Mucosa of descending colon (tissue), 3 donors: ENCODE data around the gene TNRC18. TPM values are rescaled to one million over a fixed set of nuclear protein-coding genes. Genes with fewer than 3 reads are reported as not detected.
"Not testable (repeated sequence)": the region's sequence is repeated elsewhere in the genome, so short reads cannot be mapped to it uniquely, and the experiment has no call there.

Experiments used
- ATAC-seq: fragments of 200-7000 bp; cut with Tn5 transposase; one replicate; pipeline ENCODE4 v1.9.1; 2020; ENCODE audit warnings: mild to moderate bottlenecking, moderate library complexity
- DNase-seq, 3 donors: peaks; one replicate each; pipeline ENCODE4 v3.0.0-alpha.2; 2020
- H3K36me3 ChIP-seq: fragments of 200-600 bp; one replicate; pipeline ENCODE4 v1.8.0; 2021; ENCODE audit warnings: low read depth, mild to moderate bottlenecking
- H3K4me1 ChIP-seq: fragments of 200-600 bp; one replicate; pipeline ENCODE4 v1.8.0; 2021; ENCODE audit warnings: low read depth, mild to moderate bottlenecking
- H3K4me3 ChIP-seq: fragments of 200-600 bp; one replicate; pipeline ENCODE4 v1.8.0; 2021; ENCODE audit warnings: mild to moderate bottlenecking
- H3K9me3 ChIP-seq: fragments of 200-600 bp; one replicate; pipeline ENCODE4 v1.8.0; 2021; ENCODE audit warnings: mild to moderate bottlenecking
- CTCF ChIP-seq: fragments of 200-600 bp; IDR thresholded peaks from one replicate; pipeline ENCODE4 v1.8.0; 2022; ENCODE audit warnings: antibody characterized with exemption, mild to moderate bottlenecking
- intact Hi-C, 2 donors: fragments of 100-400 bp; cut with DNase I in 1 of 2; cut with micrococcal nuclease in 1 of 2; formaldehyde crosslinking; loops; one replicate each; pipeline versions ENCODE4 v1.11.0 to v1.11.1; 2022; cut with DNase I, micrococcal nuclease
- total RNA-seq, 3 donors: library from RNA; stranded (reverse); fragmentation: NEBNext Ultra II Directional in 2 of 3; extraction: Animal tissue kit (Norgen Biotek cat#: 25700) in 2 of 3; gene quantifications; one replicate each; pipeline versions ENCODE4 v1.2.1 to v1.2.4, GENCODE V29; 2021 to 2023
- donor health status: DM: no; HTN: no; CAD: no; lungs with moderate emphysema.
- donor health status: DM: no; HTN: no; CAD: no.
- donor health status: DM: no; HTN: yes; CAD: no.

The TNRC18 gene
- total RNA-seq, 3 donors from 2014 or later, result 94.0 to 170 (median 112) TPM

- Histone ChIP-seq H3K9me3 (no peaks in the 10 kb centered on the region), H3K4me3 (no peak overlapping the region), H3K4me1 (no peaks in the 10 kb centered on the region), H3K36me3 (peaks cover 3% of the 10 kb centered on the region)
- DNase-seq (no peak), ATAC-seq (no peak)
- intact Hi-C loops, result no loop called here
- no peak for TF ChIP-seq CTCF
Observed at GRCh38 chr7:5310822-5311405, 112.7 kb downstream of the TNRC18 start.

GRCh38 chr7:5309146-5309545 lies 114.5 kb downstream of the TNRC18 start:
- no peak for ATAC-seq
- H3K36me3 ChIP-seq, result peaks cover 3% of the 10 kb centered on the region
- TF ChIP-seq CTCF, result no peak

DNA sequence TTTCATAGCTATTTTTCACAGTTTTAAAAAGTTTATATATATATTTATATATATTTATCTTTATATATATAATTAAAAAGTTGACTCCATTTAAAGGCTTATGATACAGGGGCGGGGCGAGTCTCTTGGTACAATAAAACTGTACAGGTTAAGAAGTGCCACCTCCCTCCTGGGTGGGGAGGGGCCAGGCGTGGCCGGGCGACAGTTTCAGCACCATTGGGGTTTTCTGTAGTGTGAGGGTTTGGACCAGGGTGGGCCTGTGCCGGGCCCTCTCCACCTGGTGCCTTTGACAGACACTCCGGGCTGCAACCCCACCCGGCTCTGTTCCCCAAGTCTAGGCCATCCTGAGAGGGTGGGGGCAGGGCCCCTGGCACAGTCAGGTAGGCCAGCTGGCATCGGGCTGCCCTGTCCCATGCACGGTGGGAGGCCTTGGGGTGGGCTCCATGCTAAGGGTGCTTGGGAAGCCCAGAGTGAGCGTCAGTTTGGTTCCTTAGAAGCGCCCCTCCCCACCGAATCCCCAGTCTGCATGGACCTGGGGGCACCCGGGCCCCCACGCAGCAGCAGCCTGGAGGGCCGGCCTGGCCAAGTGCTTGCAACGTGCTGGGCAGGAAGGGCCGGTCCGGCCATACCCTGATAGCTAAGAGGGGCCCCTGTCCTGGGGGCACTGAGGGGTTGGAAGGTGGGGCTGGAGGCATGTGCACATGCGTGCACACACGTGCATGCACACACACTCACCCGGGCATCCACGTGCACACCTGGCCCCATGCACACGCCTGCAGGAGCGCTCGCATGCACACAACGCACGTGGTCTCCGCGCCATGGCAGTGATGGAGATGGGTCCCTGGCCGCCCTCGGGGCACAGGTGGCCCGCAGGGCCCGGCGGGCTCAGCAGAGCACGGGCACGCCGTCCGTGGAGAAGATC lies 116.2 kb downstream of the TNRC18 start:
- H3K4me1 ChIP-seq, intact Hi-C loops, H3K4me3 ChIP-seq, H3K36me3 ChIP-seq, H3K9me3 ChIP-seq: not testable (repeated sequence)
- ATAC-seq, result peak; percentile 76
- peak in 2 of 3 donors; percentile 75 to 82 for DNase-seq

More at GRCh38 chr7:5309146-5309545, 114.5 kb downstream of the TNRC18 start:
- no peak for DNase-seq
- no peaks in the 10 kb centered on the region for H3K9me3 ChIP-seq
- no peak overlapping the region for H3K4me3 ChIP-seq
- intact Hi-C loops, result no loop called here
- H3K4me1 ChIP-seq, result no peaks in the 10 kb centered on the region

DNA sequence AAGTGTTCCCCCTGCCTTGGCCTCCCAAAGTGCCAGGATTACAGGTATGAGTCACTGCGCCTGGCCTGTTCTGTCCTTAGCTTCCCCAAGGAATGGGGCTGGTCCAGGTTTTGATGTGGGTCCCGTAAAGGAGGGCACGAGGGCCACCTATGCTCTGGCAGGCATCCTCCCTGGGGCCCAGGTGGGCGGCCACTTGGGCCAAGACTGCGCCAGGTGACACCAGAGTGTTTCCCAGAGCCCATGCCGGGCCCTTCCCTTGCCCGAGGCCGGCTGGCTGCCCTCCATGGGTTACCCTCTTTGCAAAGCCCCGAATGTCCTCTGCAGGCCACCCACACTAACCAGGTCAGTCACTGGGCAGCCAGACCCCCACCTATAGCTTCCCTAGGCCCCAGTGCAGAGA lies 118.6 kb downstream of the TNRC18 start:
- intact Hi-C loops, DNase-seq, H3K9me3 ChIP-seq, H3K36me3 ChIP-seq, ATAC-seq, H3K4me3 ChIP-seq, H3K4me1 ChIP-seq: not testable (repeated sequence)

GRCh38 chr7:5303591-5304505 lies 119.8 kb downstream of the TNRC18 start:
- Histone ChIP-seq H3K4me3 (no peak overlapping the region), H3K4me1 (no peaks in the 10 kb centered on the region), H3K36me3 (no peaks in the 10 kb centered on the region), H3K9me3 (no peaks in the 10 kb centered on the region)
- ATAC-seq (no peak), DNase-seq (no peak)
- intact Hi-C loops, result no loop called here
- TF ChIP-seq CTCF, result no peak

GRCh38 chr7:5303061-5303460 lies 120.6 kb downstream of the TNRC18 start:
- H3K4me3 ChIP-seq, result no peak overlapping the region
- DNase-seq, result no peak
- TF ChIP-seq CTCF, result no peak
- no peaks in the 10 kb centered on the region for H3K9me3 ChIP-seq
- H3K4me1 ChIP-seq, result no peaks in the 10 kb centered on the region
- ATAC-seq, result no peak
- intact Hi-C loops, result no loop called here
- no peaks in the 10 kb centered on the region for H3K36me3 ChIP-seq
